Stimulated activated CD4-positive, alpha-beta T cell treated with anti-CD3 and anti-CD28 coated beads, Interleukin-1b, Interleukin-23, amount 100 ng/mL, for 24 hours (primary cell): ENCODE measurements around the gene ARHGAP24.
"Not testable (repeated sequence)": the region's sequence is repeated elsewhere in the genome, so short reads cannot be mapped to it uniquely, and the experiment has no call there.

ENCODE experiments used
- DNase-seq, 4 experiments: peaks; one replicate each; pipeline ENCODE4 v3.0.0-alpha.2; 2020; ENCODE audit warnings: low read depth in 4 of 4, low spot score in 1 of 4

ARHGAP24 gene

DNA sequence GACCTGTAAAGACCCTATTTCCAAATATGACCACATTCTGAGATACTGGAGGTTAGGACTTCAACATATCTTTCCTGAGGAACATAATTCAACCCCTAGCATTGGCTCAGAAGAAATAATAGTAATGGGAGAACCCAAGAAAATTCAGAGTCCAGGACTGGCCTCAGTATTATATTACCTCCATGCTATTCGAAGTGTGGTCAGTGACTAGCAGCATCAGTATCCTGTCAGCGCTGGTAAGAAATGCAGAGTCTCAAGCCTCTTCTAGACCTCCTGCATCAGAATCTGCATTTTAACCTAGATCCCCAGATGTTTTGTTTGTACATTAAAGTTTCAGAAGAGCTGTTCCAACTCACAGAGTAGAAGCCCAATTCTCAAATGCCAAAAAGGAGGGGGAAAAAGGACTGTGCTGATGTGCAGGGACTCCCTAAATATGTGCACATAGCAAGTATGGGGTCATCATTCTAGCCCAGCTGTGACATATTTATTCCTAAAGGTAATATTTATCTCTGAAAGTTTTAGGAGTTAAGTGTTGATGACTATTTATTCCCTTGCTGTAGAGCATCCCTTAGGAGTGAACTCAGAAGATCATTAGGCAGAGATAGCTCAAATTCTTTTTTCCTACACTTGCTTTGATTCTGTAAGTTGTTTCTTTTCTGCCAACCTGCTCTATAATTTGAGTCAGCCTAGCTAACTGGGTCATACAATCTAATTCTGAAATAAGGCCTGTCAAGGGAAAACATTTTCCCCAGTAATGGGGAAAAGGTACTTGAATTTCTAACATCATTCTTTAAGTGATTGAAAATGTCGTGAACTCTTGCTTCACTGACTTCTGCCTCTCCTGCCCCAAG, 361.9 kb downstream of the ARHGAP24 start:
- no peak for DNase-seq

DNA sequence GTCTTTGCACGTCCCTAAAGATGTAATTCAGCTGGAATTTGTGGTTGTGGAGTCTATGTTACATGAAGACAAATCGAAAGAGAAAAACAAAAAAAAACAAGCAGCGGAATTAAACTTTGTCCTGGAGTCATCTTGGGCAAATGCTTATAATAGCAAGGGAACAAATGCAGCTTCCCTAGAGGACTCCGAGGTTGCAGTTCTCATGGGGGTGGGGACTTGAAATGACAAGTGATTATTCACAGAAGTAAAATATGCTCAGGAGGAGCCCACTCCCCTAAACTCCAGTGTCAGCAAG, 362.4 kb downstream of the ARHGAP24 start:
- DNase-seq: no peak

DNA sequence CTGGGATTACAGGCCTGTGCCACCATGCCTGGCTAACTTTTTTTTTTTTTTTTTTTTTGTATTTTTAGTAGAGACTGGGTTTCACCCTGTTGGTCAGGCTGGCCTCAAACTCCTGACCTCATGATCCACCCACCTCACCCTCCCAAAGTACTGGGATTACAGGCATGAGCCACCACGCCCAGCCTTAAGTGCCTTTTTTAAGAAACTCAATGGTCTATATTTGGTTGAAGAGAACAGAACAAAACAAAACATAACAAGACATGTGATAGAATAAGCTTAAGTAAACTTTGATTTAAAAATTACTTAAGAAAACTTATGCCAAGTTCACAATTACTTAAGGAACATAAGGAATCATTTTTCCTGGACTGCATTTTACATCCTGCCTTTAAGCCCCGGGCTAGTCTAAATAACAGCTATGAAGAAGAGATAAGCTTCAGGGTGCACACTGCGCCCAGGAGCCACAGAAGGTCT, 365.1 kb downstream of the ARHGAP24 start:
- DNase-seq: not testable (repeated sequence)

DNA sequence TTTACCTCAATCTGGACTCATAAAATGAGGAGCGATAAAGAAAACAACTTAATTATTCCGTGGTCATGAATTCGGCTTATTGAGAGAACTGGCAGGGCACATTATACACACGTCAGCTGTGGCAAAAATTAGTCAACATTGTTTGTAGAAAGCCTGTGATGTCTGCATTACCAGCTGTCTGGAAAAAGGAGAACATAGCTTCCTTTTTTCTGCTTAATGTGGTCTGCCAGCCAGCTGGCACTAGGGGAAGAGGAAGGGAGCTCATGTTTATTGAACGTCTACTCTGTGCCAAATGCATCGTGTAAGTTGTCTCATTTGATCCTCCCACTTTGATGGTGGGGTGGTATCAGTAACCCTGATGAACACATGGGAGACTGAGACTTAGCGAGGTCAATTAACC, 367.6 kb downstream of the ARHGAP24 start:
- DNase-seq: no peak

- DNase-seq: not testable (repeated sequence)
These were observed 378.8 kb downstream of the ARHGAP24 start for GRCh38 chr4:85853740-85854139.

- no peak for DNase-seq
These were observed 379.6 kb downstream of the ARHGAP24 start for GRCh38 chr4:85854546-85854945.

DNA sequence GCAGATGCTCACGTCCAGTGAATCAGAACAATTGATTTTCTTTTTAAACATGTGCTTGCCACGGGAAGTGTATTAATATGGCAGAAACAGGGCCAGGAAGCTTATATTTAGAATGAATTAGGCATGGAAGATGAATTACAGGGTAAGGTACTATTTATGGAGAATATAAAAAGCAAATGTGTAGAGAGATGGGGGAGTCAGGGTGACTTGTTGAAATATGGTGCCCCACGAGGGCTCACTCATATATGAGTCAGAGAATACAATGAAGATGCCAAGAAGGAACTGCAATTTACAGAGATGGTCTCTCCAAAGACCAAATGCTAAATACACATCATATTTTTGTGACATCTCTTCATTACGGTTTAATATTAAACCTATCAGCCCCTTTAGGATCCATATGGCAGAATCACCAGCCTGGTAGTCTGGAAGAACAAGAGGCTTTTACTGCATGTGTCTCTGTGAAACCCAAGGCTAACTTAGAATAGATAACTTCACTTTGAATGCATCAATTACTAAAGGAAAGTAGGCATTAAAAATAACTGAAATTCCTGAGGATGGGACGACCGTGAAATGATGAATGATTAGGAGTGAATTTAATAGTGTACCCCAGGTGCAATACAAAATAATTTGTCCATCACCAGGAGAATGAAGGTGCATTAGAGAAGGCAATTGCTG, 385.3 kb downstream of the ARHGAP24 start:
- DNase-seq: no peak

- no peak for DNase-seq
These were observed 386.3 kb downstream of the ARHGAP24 start for GRCh38 chr4:85861064-85861765.

DNA sequence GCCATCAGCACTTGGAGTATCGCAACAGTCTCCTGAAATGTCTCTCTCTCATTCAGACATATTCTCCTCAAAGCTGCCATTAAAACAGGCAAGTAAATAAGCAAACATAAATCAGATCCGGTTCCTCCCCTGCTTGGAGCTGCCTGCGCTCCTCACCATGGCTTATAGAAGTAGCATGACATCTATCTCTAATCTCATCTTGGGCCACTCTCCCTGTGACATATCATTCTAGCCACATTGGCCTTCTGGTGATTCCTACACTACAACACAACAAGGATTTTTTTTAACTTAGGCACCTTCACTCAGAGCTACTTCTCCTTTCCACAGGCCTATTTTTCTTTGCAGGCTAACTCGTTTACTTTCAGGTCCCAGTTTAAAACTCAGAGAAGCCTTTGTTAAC, 387.9 kb downstream of the ARHGAP24 start:
- no peak for DNase-seq

GRCh38 chr4:85864259-85865205, 389.6 kb downstream of the ARHGAP24 start:
- no peak for DNase-seq

DNA sequence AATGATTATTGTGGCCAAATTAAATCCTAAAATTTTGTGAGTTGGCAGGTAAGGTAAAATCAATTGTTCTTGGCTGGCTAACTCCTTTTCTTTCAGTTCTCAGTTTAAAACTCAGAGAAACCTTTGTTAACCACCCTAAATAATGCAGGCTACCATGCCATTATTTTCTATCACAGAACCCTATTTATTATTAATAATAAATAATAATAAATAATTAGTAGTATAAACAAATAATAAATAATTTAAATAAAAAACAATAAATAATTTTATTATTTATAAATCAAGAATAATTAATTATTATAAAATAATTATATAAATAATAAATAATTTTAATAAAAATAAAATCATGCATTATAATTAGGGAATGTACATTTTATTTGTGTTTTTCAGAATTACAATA, 390.3 kb downstream of the ARHGAP24 start:
- no peak for DNase-seq

DNA sequence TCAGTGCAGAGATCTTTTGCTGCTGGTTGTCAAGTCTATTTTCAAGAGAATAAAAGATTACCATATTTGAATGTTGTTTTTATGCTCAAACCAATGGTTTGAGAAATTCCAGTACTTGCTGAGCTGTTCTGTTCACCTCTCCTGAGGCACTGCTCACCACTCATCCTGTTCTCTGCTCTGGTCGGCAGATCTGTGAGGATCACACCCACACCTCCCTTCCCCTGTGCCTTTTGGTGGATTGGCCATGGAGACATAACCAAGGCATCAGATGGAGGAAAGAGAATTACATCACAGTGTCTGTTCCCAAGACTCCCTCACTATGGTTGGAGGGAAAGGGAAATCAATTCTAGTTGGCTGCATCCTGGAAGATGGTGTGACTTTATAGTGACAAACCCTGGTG, 391.6 kb downstream of the ARHGAP24 start:
- no peak for DNase-seq

GRCh38 chr4:85867271-85867670, 392.3 kb downstream of the ARHGAP24 start:
- DNase-seq: no peak

- no peak for DNase-seq
These were observed 394.2 kb downstream of the ARHGAP24 start for GRCh38 chr4:85869181-85869580.

DNA sequence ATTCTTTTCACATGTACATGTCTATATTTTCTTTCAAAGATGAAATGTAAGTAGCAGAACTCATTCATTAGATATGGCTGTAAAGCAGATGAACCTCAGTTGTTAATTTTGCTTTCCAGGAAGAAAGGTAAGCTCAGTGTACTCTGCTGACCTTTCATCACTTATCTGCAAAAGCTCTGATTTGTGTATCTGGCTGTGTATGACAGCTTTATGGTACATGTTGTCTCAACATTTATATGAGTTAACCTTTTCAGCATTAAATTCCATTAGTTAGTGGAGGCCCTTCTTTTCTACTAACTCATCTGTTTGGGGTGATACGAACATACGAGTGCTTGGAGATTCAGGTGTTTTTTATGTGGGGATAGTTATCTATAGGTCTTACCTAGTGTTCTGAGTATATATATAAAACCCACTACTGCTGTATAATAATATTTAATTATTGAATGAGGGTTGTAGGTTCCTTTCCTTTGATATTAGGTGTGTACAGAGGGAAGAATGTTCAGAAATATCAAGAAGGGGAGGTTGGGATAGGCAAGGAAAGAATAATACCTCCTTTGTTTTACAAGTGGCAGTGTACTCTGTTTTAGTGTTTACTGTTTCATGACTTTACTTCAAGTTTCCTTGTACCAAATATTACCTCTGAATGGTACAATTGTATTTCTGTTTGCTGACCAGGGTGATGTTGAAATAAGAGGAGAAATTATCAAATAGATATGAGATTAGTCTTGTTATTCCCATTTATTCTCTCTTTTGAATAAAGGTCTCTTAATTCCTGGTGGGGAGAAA, 395.5 kb downstream of the ARHGAP24 start:
- no peak for DNase-seq

DNA sequence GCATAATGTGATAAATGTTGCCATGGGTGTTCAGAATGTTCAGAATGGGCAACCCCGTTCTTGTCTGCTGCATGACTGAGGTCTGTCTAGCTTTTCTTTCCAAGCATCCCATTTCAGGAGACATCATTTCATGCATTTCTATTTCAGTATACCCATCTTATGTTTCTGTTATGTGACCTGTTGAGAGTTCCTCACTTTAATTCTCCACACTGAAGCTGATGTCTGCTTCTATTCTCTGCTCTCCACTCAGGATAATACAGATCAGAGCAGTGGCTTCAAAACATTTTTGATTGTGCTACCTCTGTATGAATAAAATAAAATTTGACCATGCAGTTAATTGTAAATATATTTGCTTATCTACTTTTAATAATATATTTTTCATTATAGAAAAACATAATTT, 398.6 kb downstream of the ARHGAP24 start:
- DNase-seq: no peak

DNA sequence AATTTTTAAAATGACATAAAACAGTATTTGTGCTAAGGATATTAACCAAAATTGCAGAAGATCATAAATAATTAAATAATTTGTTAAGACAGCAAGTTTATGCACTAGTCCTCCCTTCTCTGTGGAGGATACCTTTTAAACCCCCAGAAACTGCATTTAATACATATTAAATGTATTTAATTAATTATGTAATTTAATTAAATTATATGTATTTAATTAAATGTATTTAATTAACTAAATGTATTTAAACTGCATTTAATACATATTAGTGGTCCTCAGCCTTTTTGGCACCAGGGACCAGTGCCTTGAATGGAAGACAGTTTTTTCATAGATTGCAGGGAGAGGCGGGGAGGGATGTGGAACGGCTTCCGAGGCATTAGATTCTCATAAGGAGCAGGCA, 404.6 kb downstream of the ARHGAP24 start:
- no peak for DNase-seq

DNA sequence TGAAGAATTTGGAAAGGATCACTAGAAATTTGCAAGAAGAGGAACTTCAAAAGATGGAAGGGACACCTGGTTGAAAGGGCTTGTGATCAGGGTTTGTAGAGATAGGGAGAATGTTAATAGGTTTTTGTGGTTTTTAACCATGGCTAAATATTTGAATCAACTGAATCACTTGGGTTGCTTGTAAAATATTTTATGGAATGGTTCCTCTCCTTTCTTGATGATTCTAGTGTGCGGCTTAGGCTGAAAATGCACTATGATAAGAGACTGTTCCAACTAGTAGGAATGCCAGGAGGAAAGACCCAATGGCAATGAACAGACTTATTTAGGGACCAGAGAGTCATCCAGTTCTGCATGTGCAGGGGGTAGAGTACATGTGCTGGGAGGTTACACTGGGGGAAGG, 408.2 kb downstream of the ARHGAP24 start:
- DNase-seq: no peak

- DNase-seq: no peak
These were observed 409.3 kb downstream of the ARHGAP24 start for GRCh38 chr4:85884251-85884650.

GRCh38 chr4:85886665-85887064, 411.7 kb downstream of the ARHGAP24 start:
- DNase-seq: no peak
